Esophagus squamous epithelium (tissue), 5 donors: ENCODE data around the gene TMPRSS11A. TPM values are rescaled to one million over a fixed set of nuclear protein-coding genes. Genes with fewer than 3 reads are reported as not detected.
A peak's percentile ranks its signal among the peaks of the same experiment; 100 is the strongest.

Experiments used
- DNase-seq: peaks from one replicate; lab custom pipeline; 2025; lab: John Stamatoyannopoulos, UW
- H3K27ac ChIP-seq, 4 donors: fragments of 200-600 bp; sonication (generic); one replicate each; pipeline ENCODE4 v1.5.1; 2016 to 2019; ENCODE audit warnings: mild to moderate bottlenecking in 1 of 4
- H3K27me3 ChIP-seq, 4 donors: fragments of 200-600 bp; sonication (generic); 1 replicate in 3 of 4; 2 replicates in 1 of 4; pipeline versions ENCODE4 v1.5.1 to v1.6.0; 2017 to 2021; ENCODE audit warnings: antibody characterized with exemption in 1 of 4
- H3K36me3 ChIP-seq, 3 donors: fragments of 200-600 bp; sonication (generic); one replicate each; pipeline ENCODE4 v1.5.1; 2016 to 2019
- H3K4me1 ChIP-seq, 3 donors: fragments of 200-600 bp; sonication (generic); one replicate each; pipeline ENCODE4 v1.5.1; 2017 to 2019
- H3K4me3 ChIP-seq, 4 donors: fragments of 200-600 bp; sonication (generic); 1 replicate in 3 of 4; 2 replicates in 1 of 4; pipeline ENCODE4 v1.5.1; 2016 to 2019; ENCODE audit warnings: mild to moderate bottlenecking in 2 of 4, moderate library complexity in 1 of 4
- H3K9me3 ChIP-seq, 3 donors: fragments of 200-600 bp; sonication (generic); one replicate each; pipeline ENCODE4 v1.5.1; 2016 to 2019
- POLR2A ChIP-seq, 4 donors: fragments of 450-650 bp; IDR thresholded peaks; one replicate each; pipeline ENCODE4 v1.6.1; 2017; ENCODE audit warnings: antibody characterized with exemption in 4 of 4, mild to moderate bottlenecking in 4 of 4, moderate library complexity in 3 of 4
- WGBS, 2 donors: methylation state at CpG; one replicate each; pipeline ENCODE4 v1.1.5; 2018; 5-methylcytosine and 5-hydroxymethylcytosine counted together
- intact Hi-C: fragments of 100-400 bp; cut with DNase I; formaldehyde crosslinking; loops from one replicate; pipeline ENCODE4 v1.15.0; 2022
- total RNA-seq, 4 donors: library from RNA; depleted of rRNA; stranded (reverse); fragments of >200 nt; gene quantifications; one replicate each; pipeline ENCODE4 v1.1.0, GENCODE V29; 2016
- TF ChIP-seq, protein P1 (sequence below), 6 experiments: fragments of 450-650 bp in 4 of 6; fragments of 200-600 bp in 2 of 6; sonication (generic) in 2 of 6; IDR thresholded peaks; one replicate each; pipeline ENCODE4 v1.5.1; 2016 to 2019; ENCODE audit warnings: antibody characterized with exemption in 6 of 6, mild to moderate bottlenecking in 4 of 6, moderate library complexity in 4 of 6
- donor health status: DM: yes; HTN: yes; CAD: no.

The TMPRSS11A gene
- total RNA-seq, 4 donors from 2014 or later, result 36.6 to 153 (median 93.2) TPM

DNA sequence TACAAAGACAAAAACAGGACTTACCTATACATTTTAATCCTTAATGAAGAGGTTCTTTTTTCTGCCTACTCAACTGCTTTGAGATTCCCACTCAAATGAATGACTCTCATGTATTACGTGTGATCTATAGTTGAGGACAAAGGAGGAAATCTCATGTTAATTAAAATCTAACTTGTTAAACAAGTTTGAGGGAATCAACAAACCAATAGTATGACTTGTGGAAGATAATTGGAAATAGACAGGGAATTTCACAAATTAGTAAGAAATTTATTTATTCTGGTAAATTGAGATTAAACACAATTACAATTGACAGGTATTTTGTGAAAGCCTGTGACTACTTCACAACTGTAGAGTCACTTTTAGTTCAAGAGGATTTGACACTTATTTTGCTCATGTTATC is 79.4 kb downstream of the TMPRSS11A start, which contains the start of gene TMPRSS11D:
Gene TMPRSS11D (minus strand): TSS at position 101 of the 400 bp plus-strand sequence. CDS start 69 bp downstream, at position 32.
- peak within 1 kb of the TSS; percentile 5 to 54 (median 26) for H3K4me3 ChIP-seq
- TF ChIP-seq, protein P1, sequence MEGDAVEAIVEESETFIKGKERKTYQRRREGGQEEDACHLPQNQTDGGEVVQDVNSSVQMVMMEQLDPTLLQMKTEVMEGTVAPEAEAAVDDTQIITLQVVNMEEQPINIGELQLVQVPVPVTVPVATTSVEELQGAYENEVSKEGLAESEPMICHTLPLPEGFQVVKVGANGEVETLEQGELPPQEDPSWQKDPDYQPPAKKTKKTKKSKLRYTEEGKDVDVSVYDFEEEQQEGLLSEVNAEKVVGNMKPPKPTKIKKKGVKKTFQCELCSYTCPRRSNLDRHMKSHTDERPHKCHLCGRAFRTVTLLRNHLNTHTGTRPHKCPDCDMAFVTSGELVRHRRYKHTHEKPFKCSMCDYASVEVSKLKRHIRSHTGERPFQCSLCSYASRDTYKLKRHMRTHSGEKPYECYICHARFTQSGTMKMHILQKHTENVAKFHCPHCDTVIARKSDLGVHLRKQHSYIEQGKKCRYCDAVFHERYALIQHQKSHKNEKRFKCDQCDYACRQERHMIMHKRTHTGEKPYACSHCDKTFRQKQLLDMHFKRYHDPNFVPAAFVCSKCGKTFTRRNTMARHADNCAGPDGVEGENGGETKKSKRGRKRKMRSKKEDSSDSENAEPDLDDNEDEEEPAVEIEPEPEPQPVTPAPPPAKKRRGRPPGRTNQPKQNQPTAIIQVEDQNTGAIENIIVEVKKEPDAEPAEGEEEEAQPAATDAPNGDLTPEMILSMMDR (IDR thresholded peaks at IDR 0.05), result no peak
- no peak for TF ChIP-seq POLR2A (IDR thresholded peaks at IDR 0.05)
- no peak for DNase-seq
- no peaks in the 10 kb centered on the region for H3K36me3 ChIP-seq
- no peaks in the 10 kb centered on the region for H3K27me3 ChIP-seq
- H3K9me3 ChIP-seq, result no peaks in the 10 kb centered on the region
- WGBS, 2 donors, result 42 to 64% methylated on average over 1 of the region's 1 CpG
- intact Hi-C loops, result no loop called here
- H3K4me1 ChIP-seq, result peaks cover 0 to 42% (median 7%) of the 10 kb centered on the region in 3 donors
- H3K27ac ChIP-seq, result peak within 1 kb of the TSS in 3 of 4 donors; percentile 59 to 80 (median 63)

DNA sequence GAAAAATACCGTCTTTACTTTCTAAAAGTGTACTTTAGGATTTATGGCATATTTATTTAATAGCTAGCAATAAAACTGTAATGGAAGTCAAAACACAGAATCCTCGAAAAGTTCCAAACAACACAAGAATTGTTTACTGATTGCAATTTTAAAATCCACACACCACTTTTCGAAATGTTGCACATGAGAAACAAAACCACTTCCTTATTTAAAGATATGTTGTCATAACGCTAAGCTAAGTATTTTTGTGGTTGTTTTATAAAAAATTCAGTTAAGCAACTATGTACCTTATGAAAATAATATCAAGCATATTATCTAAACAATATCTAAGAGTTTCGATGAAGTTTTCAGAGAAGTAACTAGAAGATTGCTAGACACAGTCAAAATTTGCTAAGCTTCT is 79.8 kb downstream of the TMPRSS11A start:
- TF ChIP-seq, protein P1 (IDR thresholded peaks at IDR 0.05), result no peak
- no peak for TF ChIP-seq POLR2A (IDR thresholded peaks at IDR 0.05)

DNA sequence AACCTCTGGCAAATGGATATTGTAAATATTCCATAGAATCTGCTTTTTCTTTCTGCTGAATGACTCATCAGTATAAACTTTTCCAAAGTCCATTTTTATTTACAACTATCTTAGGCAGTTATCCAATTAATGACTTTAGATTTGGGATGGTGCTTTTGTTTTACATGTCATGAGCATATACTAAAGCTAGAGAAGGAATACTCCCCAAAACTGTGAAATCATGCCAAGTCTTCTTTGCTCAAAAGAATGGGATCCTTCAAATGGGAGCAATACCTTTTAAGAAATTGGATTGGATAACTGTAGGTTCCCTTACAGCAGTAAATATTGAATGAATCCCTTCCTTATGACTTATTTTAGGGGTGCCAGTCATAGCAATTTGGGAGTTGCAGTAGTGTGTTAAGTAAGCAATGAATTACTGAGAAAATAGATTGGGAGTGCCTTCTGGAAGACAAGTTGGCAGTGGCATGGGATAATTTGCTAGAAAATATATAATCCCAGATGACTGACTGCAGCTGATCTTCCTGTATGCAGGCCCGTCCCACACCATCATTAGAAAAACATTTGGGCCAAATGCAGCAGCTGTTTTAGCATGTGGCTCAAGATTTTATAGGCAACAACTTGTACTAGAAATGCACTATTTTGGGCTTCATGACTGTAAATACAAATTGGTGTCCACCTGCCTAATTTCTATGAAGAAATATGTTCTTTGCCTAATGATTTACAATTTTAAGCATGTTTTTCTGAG is 82.3 kb downstream of the TMPRSS11A start:
- no peak for TF ChIP-seq POLR2A (IDR thresholded peaks at IDR 0.05)
- TF ChIP-seq, protein P1 (IDR thresholded peaks at IDR 0.05), result no peak
- Histone ChIP-seq H3K27ac (peak overlapping the region; percentile 51 to 80 (median 63)), H3K4me3 (peak overlapping the region in 3 of 4 donors; percentile 25 to 54 (median 26)), H3K4me1 (peaks cover 0 to 34% (median 5%) of the 10 kb centered on the region in 3 donors), H3K9me3 (no peaks in the 10 kb centered on the region), H3K27me3 (no peaks in the 10 kb centered on the region), H3K36me3 (no peaks in the 10 kb centered on the region)
- intact Hi-C loops, result no loop called here
- 10 to 18% methylated on average over 1 of the region's 1 CpG for WGBS, 2 donors
- DNase-seq, result no peak

More for the DNA sequence above, 79.8 kb downstream of the TMPRSS11A start:
- Histone ChIP-seq H3K27ac (peak overlapping the region in 3 of 4 donors; percentile 59 to 80 (median 63)), H3K9me3 (no peaks in the 10 kb centered on the region), H3K27me3 (no peaks in the 10 kb centered on the region), H3K4me3 (peak overlapping the region; percentile 5 to 54 (median 26)), H3K36me3 (no peaks in the 10 kb centered on the region), H3K4me1 (peaks cover 0 to 42% (median 7%) of the 10 kb centered on the region in 3 donors)
- intact Hi-C loops, result no loop called here
- whole genome bisulfite sequencing, 2 donors, result 78 to 82% methylated on average over 5 of the region's 5 CpGs
- no peak for DNase-seq

DNA sequence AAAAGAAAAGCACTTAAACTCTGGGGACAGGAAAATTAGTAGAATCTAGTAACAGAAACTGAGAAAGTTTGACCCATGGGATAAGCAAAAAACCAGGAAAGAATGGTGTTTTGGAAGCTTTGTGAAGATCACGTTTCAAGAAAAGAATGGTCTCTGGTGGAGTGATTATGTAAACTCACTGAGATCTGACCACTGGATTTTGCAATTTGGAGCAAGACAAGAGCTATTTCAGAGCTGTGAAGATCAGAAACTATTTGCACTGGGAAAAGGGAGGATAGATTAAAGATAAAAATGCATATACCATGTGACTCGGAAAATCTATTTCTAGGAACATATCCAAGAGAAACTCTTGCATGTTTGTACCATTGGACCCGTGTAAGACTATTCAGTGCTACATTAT is 83.8 kb downstream of the TMPRSS11A start:
- Histone ChIP-seq H3K27me3 (no peaks in the 10 kb centered on the region), H3K27ac (no peak overlapping the region), H3K36me3 (no peaks in the 10 kb centered on the region), H3K4me1 (peaks cover 0 to 40% (median 0%) of the 10 kb centered on the region in 3 donors), H3K4me3 (no peak overlapping the region), H3K9me3 (no peaks in the 10 kb centered on the region)
- DNase-seq, result no peak
- WGBS, 2 donors, result 82 to 86% methylated on average over 3 of the region's 3 CpGs
- intact Hi-C loops, result no loop called here
- TF ChIP-seq POLR2A (IDR thresholded peaks at IDR 0.05), result no peak
- TF ChIP-seq, protein P1 (IDR thresholded peaks at IDR 0.05), result no peak

DNA sequence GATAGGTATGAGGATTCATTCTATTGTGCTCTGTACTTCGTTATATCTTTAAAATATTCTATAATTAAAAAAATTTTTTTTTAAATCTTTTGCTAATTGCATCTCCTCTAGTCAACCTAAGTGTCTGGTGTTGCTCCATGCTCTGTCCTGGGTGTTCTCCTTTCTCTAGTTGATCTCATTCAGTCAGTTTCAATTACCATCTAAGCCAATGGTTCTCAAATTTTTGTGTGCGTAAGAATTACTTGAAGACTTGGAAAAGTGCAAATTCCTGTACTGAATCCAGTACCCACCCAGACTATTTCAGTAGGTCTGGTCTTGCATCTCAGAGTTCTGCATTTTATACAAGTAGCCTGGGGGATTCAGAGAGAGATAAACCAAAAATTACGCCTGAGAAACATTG is 86.2 kb downstream of the TMPRSS11A start:
- no peak overlapping the region for H3K4me3 ChIP-seq
- 88 to 89% methylated on average over 3 of the region's 3 CpGs for WGBS, 2 donors
- H3K27ac ChIP-seq, result no peak overlapping the region
- H3K9me3 ChIP-seq, result no peaks in the 10 kb centered on the region
- peaks cover 0 to 57% (median 2%) of the 10 kb centered on the region in 3 donors for H3K4me1 ChIP-seq
- intact Hi-C loops, result no loop called here
- H3K27me3 ChIP-seq, result no peaks in the 10 kb centered on the region
- H3K36me3 ChIP-seq, result no peaks in the 10 kb centered on the region
- TF ChIP-seq, protein P1 (IDR thresholded peaks at IDR 0.05), result no peak
- no peak for TF ChIP-seq POLR2A (IDR thresholded peaks at IDR 0.05)
- DNase-seq, result no peak
